GM12865 (cell line): Measurements from ENCODE around the gene ANO5.
A peak's percentile ranks its signal among the peaks of the same experiment; 100 is the strongest.

Experiments used
- DNase-seq: peaks from one replicate; pipeline ENCODE4 v3.0.0; 2010; ENCODE audit warnings: low read depth
- H3K4me3 ChIP-seq: 2 replicates; pipeline ENCODE4 v1.5.1; 2011; ENCODE audit warnings: mild to moderate bottlenecking, low read depth, low read length, control low read depth
- TF ChIP-seq, protein P1 (sequence below): IDR thresholded peaks from 2 replicates; pipeline ENCODE4 v1.5.1; 2011; ENCODE audit warnings: low read length, control low read depth, low read depth, inconsistent platforms; ENCODE audit not compliant: insufficient read depth; ENCODE audit errors: missing control alignments

Gene ANO5

GRCh38 chr11:22189660-22190059 is 3.2 kb upstream of the ANO5 start:
- no peak overlapping the region for H3K4me3 ChIP-seq
- TF ChIP-seq, protein P1, sequence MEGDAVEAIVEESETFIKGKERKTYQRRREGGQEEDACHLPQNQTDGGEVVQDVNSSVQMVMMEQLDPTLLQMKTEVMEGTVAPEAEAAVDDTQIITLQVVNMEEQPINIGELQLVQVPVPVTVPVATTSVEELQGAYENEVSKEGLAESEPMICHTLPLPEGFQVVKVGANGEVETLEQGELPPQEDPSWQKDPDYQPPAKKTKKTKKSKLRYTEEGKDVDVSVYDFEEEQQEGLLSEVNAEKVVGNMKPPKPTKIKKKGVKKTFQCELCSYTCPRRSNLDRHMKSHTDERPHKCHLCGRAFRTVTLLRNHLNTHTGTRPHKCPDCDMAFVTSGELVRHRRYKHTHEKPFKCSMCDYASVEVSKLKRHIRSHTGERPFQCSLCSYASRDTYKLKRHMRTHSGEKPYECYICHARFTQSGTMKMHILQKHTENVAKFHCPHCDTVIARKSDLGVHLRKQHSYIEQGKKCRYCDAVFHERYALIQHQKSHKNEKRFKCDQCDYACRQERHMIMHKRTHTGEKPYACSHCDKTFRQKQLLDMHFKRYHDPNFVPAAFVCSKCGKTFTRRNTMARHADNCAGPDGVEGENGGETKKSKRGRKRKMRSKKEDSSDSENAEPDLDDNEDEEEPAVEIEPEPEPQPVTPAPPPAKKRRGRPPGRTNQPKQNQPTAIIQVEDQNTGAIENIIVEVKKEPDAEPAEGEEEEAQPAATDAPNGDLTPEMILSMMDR, result no peak
- DNase-seq, result no peak

DNA sequence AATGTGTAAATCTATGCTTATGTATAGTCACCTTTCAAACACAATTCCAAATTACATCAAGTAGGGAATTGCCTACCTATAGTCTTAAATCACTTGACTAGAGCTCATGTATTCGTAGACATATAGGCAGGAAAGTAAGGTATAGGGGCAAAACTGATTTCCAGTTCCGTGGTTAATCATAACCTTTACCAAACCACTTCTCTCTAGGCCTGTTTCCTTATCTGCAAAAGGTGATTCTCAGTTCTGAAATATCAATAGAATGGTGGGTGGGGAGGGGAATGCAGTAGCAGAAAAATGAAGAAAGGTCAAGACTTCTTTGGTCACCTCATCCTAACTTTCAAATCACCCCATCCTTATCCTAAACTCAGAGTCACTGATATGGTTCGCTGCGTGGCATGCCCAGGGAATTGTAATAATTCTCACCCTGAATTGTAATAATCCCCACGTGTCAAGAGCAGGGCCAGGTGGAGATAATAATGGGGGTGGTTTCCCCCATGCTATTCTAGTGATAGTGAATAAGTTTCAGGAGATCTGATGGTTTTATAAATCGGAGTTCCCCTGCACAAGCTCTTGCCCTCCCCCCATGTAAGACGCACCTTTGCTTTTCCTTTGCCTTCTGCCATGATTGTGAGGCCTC is 1.9 kb upstream of the ANO5 start:
- TF ChIP-seq, protein P1, result no peak
- H3K4me3 ChIP-seq, result no peak overlapping the region
- DNase-seq, result peak; percentile 12

DNA sequence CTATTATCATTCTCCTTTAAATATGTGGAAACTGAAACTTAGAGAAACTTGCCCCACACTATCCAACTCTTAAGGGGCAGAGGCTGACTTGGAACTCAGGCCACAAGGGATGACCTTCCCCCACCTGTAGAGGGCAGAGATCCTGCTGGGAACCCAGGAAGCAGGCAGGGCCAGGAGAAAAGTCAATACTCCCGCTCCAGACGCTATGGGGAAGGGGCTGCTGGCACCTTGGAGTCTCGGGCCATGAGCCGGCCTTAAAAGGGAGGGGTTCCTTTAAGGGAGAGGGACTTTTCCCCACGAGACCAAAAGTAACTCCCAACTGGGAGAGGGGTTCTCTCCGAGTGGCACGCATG is 620 bp upstream of the ANO5 start:
- peak overlapping the region; percentile 33 for H3K4me3 ChIP-seq
- DNase-seq, result peak; percentile 1
- TF ChIP-seq, protein P1, result no peak

- peak; percentile 3 for DNase-seq
- peak overlapping the region; percentile 33 for H3K4me3 ChIP-seq
- TF ChIP-seq, protein P1, result no peak
Measured at GRCh38 chr11:22193348-22194051, 615 bp downstream of the ANO5 start.

DNA sequence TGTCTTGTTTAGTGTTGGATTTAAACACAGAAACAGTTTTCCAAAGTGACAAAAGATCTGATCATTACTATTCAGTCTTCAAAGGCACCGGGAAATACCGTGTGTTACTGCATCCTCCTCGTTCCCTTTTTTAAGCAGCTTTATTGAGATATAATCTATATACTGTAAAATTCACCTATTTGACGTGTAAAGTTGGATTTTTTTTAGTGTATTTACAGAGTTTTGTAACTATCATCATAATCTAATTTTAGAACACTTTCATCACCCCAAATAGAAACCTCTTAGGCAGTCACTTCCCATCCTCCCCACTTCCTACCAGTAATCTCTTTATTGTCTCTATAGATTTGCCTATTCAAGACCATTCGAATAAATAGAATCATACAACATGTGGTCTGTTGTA is 1.4 kb downstream of the ANO5 start:
- H3K4me3 ChIP-seq, result no peak overlapping the region
- no peak for DNase-seq

GRCh38 chr11:22194907-22195306 is 2.0 kb downstream of the ANO5 start:
- no peak for DNase-seq
- TF ChIP-seq, protein P1, result no peak
- no peak overlapping the region for H3K4me3 ChIP-seq

More for the DNA sequence above, 1.4 kb downstream of the ANO5 start:
- TF ChIP-seq, protein P1, result no peak
